ENCODE results near the gene ARHGAP5.

The ARHGAP5 gene

GRCh38 chr14:32085182-32085844 lies 8.2 kb downstream of the ARHGAP5 start:
- no peaks in the 10 kb centered on the region for H3K9me3 Mint-ChIP-seq
- H3K4me1 Mint-ChIP-seq, result peaks cover 49% of the 10 kb centered on the region
- H3K4me3 Mint-ChIP-seq, result no peak overlapping the region
- no peaks in the 10 kb centered on the region for H3K27me3 Mint-ChIP-seq
- no peak for ATAC-seq
- H3K27ac Mint-ChIP-seq, result no peak overlapping the region
- H3K36me3 Mint-ChIP-seq, result peaks cover 15% of the 10 kb centered on the region

GRCh38 chr14:32085845-32086383 lies 8.8 kb downstream of the ARHGAP5 start:
- H3K36me3 Mint-ChIP-seq, result peaks cover 20% of the 10 kb centered on the region
- no peaks in the 10 kb centered on the region for H3K27me3 Mint-ChIP-seq
- no peak overlapping the region for H3K4me3 Mint-ChIP-seq
- no peaks in the 10 kb centered on the region for H3K9me3 Mint-ChIP-seq
- no peak overlapping the region for H3K27ac Mint-ChIP-seq
- no peak for ATAC-seq
- peaks cover 47% of the 10 kb centered on the region for H3K4me1 Mint-ChIP-seq

- Mint-ChIP-seq H3K27ac (no peak overlapping the region), H3K4me3 (no peak overlapping the region), H3K4me1 (peaks cover 42% of the 10 kb centered on the region), H3K36me3 (peaks cover 27% of the 10 kb centered on the region), H3K27me3 (no peaks in the 10 kb centered on the region), H3K9me3 (no peaks in the 10 kb centered on the region)
- no peak for ATAC-seq
Observed at GRCh38 chr14:32087173-32087861, 10.2 kb downstream of the ARHGAP5 start.

GRCh38 chr14:32087907-32088306 lies 10.8 kb downstream of the ARHGAP5 start:
- peaks cover 37% of the 10 kb centered on the region for H3K4me1 Mint-ChIP-seq
- H3K27ac Mint-ChIP-seq, result no peak overlapping the region

GRCh38 chr14:32090686-32091085 lies 13.6 kb downstream of the ARHGAP5 start:
- Mint-ChIP-seq H3K9me3 (no peaks in the 10 kb centered on the region), H3K27me3 (no peaks in the 10 kb centered on the region), H3K36me3 (peaks cover 40% of the 10 kb centered on the region), H3K27ac (no peak overlapping the region), H3K4me3 (no peak overlapping the region), H3K4me1 (peaks cover 12% of the 10 kb centered on the region)
- ATAC-seq, result no peak

More at GRCh38 chr14:32087907-32088306, 10.8 kb downstream of the ARHGAP5 start:
- ATAC-seq, result no peak
- Mint-ChIP-seq H3K4me3 (no peak overlapping the region), H3K36me3 (peaks cover 33% of the 10 kb centered on the region), H3K9me3 (no peaks in the 10 kb centered on the region), H3K27me3 (no peaks in the 10 kb centered on the region)

- H3K4me1 Mint-ChIP-seq, result peaks cover 38% of the 10 kb centered on the region
- H3K4me3 Mint-ChIP-seq, result no peak overlapping the region
- ATAC-seq, result no peak
- H3K27ac Mint-ChIP-seq, result no peak overlapping the region
- H3K9me3 Mint-ChIP-seq, result no peaks in the 10 kb centered on the region
- no peaks in the 10 kb centered on the region for H3K27me3 Mint-ChIP-seq
- H3K36me3 Mint-ChIP-seq, result peaks cover 36% of the 10 kb centered on the region
Observed at GRCh38 chr14:32099473-32099872, 22.4 kb downstream of the ARHGAP5 start.

- Mint-ChIP-seq H3K27ac (no peak overlapping the region), H3K4me1 (peaks cover 38% of the 10 kb centered on the region), H3K4me3 (no peak overlapping the region), H3K9me3 (no peaks in the 10 kb centered on the region), H3K27me3 (no peaks in the 10 kb centered on the region), H3K36me3 (peaks cover 36% of the 10 kb centered on the region)
- no peak for ATAC-seq
Observed at GRCh38 chr14:32100175-32100574, 23.1 kb downstream of the ARHGAP5 start.

- Mint-ChIP-seq H3K27ac (peak overlapping the region; percentile 77), H3K27me3 (no peaks in the 10 kb centered on the region), H3K4me3 (no peak overlapping the region), H3K4me1 (peaks cover 38% of the 10 kb centered on the region), H3K36me3 (peaks cover 23% of the 10 kb centered on the region), H3K9me3 (no peaks in the 10 kb centered on the region)
- peak; percentile 64 for ATAC-seq
Observed at GRCh38 chr14:32102152-32102787, 25.2 kb downstream of the ARHGAP5 start.

GRCh38 chr14:32102968-32103367 lies 25.9 kb downstream of the ARHGAP5 start:
- no peaks in the 10 kb centered on the region for H3K9me3 Mint-ChIP-seq
- peaks cover 17% of the 10 kb centered on the region for H3K36me3 Mint-ChIP-seq
- peaks cover 37% of the 10 kb centered on the region for H3K4me1 Mint-ChIP-seq
- ATAC-seq, result no peak
- no peaks in the 10 kb centered on the region for H3K27me3 Mint-ChIP-seq
- no peak overlapping the region for H3K27ac Mint-ChIP-seq
- H3K4me3 Mint-ChIP-seq, result no peak overlapping the region

- Mint-ChIP-seq H3K4me1 (peaks cover 26% of the 10 kb centered on the region), H3K27ac (no peak overlapping the region), H3K4me3 (no peak overlapping the region), H3K9me3 (no peaks in the 10 kb centered on the region), H3K36me3 (peaks cover 7% of the 10 kb centered on the region), H3K27me3 (no peaks in the 10 kb centered on the region)
- no peak for ATAC-seq
Observed at GRCh38 chr14:32104308-32104707, 27.2 kb downstream of the ARHGAP5 start.

GRCh38 chr14:32104803-32105202 lies 27.7 kb downstream of the ARHGAP5 start:
- no peak overlapping the region for H3K27ac Mint-ChIP-seq
- H3K36me3 Mint-ChIP-seq, result peaks cover 10% of the 10 kb centered on the region
- ATAC-seq, result no peak
- H3K4me1 Mint-ChIP-seq, result peaks cover 28% of the 10 kb centered on the region
- no peaks in the 10 kb centered on the region for H3K9me3 Mint-ChIP-seq
- no peaks in the 10 kb centered on the region for H3K27me3 Mint-ChIP-seq
- no peak overlapping the region for H3K4me3 Mint-ChIP-seq

- Mint-ChIP-seq H3K4me1 (peaks cover 19% of the 10 kb centered on the region), H3K36me3 (peaks cover 17% of the 10 kb centered on the region), H3K9me3 (no peaks in the 10 kb centered on the region), H3K4me3 (no peak overlapping the region), H3K27ac (peak overlapping the region; percentile 0), H3K27me3 (no peaks in the 10 kb centered on the region)
- no peak for ATAC-seq
Observed at GRCh38 chr14:32109676-32110547, 32.8 kb downstream of the ARHGAP5 start.

- H3K4me1 Mint-ChIP-seq, result peaks cover 19% of the 10 kb centered on the region
- H3K36me3 Mint-ChIP-seq, result peaks cover 17% of the 10 kb centered on the region
- no peaks in the 10 kb centered on the region for H3K9me3 Mint-ChIP-seq
- peak overlapping the region; percentile 0 for H3K27ac Mint-ChIP-seq
- no peak for ATAC-seq
- H3K27me3 Mint-ChIP-seq, result no peaks in the 10 kb centered on the region
- no peak overlapping the region for H3K4me3 Mint-ChIP-seq
Observed at GRCh38 chr14:32110548-32110896, 33.4 kb downstream of the ARHGAP5 start.

GRCh38 chr14:32121536-32121935 lies 44.4 kb downstream of the ARHGAP5 start:
- Mint-ChIP-seq H3K4me1 (peaks cover 34% of the 10 kb centered on the region), H3K27me3 (no peaks in the 10 kb centered on the region), H3K27ac (no peak overlapping the region)

GRCh38 chr14:32121948-32122347 lies 44.8 kb downstream of the ARHGAP5 start:
- peaks cover 36% of the 10 kb centered on the region for H3K4me1 Mint-ChIP-seq
- H3K9me3 Mint-ChIP-seq, result peaks cover 3% of the 10 kb centered on the region
- ATAC-seq, result no peak
- H3K4me3 Mint-ChIP-seq, result no peak overlapping the region
- no peak overlapping the region for H3K27ac Mint-ChIP-seq
- peaks cover 64% of the 10 kb centered on the region for H3K36me3 Mint-ChIP-seq
- no peaks in the 10 kb centered on the region for H3K27me3 Mint-ChIP-seq

More at GRCh38 chr14:32121536-32121935, 44.4 kb downstream of the ARHGAP5 start:
- Mint-ChIP-seq H3K9me3 (peaks cover 1% of the 10 kb centered on the region), H3K36me3 (peaks cover 60% of the 10 kb centered on the region), H3K4me3 (no peak overlapping the region)
- ATAC-seq, result no peak
